NCI-H1105 (cell line): ENCODE measurements around the gene CLDN18.
A peak's percentile ranks its signal among the peaks of the same experiment; 100 is the strongest.

Experiments used
- DNase-seq: peaks from one replicate; lab custom pipeline; 2025; lab: John Stamatoyannopoulos, UW

CLDN18 gene

GRCh38 chr3:138009476-138010272, at the start of gene CLDN18:
TSS of gene CLDN18 (plus strand) at chr3:138010165. CDS start at chr3:138010226, 61 bp downstream.
- no peak for DNase-seq

- DNase-seq, result no peak
Measured at GRCh38 chr3:137962251-137962650, 47.7 kb upstream of the CLDN18 start.

DNA sequence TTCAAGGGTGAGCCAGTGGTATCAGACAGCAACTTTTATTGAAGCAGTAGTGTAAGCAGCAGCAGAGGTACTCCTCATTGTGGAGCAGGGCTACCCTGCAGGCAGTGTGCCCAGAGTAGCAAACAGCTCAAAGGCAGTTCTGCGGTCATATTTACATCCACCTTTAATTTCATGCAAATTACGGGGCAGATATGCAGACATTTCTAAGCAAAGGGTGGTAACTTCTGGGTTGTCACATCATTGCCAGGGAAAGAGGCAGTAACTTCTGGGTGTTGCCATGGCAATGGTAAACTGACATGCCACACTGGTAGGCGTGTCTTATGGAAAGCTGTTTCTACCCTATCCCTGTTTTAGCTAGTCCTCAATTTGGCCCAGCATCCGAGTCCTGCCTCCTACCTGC, 46.5 kb upstream of the CLDN18 start:
- no peak for DNase-seq

- peak; percentile 80 for DNase-seq
Measured at GRCh38 chr3:137970914-137971831, 38.8 kb upstream of the CLDN18 start.

DNA sequence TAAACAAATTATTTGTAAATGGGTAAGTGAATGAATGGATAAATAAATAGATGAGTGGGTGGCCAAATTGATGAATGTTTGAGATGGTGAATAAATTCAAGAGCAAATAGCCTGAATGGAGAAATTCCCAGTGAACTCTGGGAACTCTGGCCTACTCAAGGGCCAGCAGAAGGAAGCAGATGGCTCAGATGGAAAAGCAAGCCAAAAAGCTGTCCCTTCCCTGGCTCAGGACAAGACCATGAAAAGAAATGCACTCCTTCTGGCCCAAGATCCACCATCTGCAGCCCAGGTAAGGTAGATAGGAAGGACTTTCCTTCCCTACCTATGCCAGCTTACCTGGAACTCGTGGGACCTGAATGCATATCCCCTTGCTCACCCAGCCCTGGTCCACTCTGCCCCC, 37.6 kb upstream of the CLDN18 start:
- DNase-seq, result no peak

GRCh38 chr3:137978328-137978727, 31.6 kb upstream of the CLDN18 start:
- DNase-seq, result no peak

GRCh38 chr3:137987723-137988122, 22.2 kb upstream of the CLDN18 start:
- no peak for DNase-seq

DNA sequence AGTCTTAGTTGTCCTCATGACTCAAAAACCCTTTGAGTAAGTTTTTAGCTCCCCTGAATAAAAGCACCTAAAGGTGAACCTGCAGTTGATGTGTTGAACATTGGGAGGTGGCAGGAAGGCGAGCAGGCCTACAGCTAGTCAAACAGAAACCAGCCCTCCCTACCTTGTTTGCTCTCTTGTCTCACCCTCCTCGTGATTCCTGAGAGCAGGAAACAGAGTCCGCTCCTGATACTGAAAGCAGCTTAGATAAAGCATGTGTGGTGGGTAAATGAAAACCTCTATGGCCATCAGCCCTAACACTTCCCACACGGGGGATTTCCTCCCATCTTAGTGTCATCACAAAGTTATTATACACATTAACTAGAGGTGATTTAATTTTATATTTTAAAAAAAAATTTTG, 21.8 kb upstream of the CLDN18 start:
- DNase-seq, result no peak

DNA sequence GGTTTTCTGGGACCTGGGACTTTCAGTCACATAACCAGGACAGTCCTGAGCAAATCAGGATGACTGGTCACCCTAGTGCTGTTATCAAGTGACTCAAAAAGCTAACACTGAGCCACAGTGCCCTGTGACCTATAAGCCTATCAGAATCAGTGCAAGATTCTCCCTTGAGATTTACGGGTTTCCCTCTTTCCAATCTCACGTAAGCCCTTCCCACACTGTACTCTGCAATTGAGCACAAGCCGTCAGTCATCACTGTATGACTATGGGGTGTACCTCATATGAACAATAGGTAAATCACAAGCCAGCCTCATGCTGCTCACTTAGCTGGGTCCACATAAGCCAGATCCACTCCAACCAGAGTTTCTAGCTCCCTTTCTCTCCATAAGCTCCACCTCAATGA, 21.0 kb upstream of the CLDN18 start:
- DNase-seq, result no peak

GRCh38 chr3:137990427-137990826, 19.5 kb upstream of the CLDN18 start:
- no peak for DNase-seq

GRCh38 chr3:137992592-137992991, 17.4 kb upstream of the CLDN18 start:
- no peak for DNase-seq

DNA sequence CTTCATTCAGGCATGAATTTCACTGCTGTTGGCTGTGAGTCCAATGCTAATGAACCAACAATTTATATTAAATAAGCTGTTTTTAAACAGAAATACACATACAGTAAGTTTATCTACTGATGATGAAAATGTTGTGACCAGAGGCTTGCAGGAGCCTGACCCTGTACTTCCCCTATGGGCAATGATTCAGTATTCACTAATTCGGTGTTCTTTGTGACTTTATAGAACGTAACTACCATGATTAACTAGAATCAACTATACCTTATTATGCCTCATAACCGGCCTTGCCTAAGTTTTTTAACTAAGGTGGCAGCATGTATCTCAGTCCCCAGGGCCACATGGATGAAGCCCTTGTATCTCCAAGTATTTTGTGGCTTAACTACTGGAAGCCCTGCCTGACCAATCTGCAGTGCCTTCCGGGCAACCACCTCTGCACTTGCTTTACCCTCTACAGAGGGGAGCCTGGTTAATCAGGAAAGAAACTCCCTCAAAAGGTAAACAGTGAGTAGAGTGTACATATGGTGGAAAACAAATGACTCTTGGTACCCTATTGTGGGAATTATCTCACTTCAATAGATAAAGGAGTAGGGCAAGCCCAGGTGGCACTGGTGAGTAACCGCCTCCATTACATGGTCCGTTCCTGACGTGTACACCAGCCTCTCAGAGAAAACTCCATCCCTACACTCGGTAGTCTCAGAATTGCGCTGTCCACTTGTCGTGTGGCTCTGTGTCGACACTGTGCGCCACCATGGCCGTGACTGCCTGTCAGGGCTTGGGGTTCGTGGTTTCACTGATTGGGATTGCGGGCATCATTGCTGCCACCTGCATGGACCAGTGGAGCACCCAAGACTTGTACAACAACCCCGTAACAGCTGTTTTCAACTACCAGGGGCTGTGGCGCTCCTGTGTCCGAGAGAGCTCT, 11.6 kb upstream of the CLDN18 start:
- no peak for DNase-seq

DNA sequence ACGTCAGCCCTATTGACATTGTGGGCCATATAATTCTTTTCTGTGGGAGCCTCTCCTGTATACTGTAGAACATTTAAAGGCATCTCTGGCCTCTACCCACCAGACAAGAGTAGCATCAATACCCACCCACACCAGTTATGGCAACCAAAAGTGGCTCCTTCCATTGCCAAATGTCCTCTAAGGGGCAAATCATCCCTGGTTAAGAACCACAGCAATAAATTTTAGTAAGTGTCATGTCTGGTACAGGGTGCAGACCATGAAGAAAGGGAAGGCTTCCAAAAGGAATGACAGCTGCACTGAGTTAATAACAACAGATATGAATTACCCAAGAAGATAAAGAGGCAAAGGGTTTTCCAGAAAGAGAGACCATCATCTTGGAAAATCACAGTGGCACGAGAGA, 6.9 kb upstream of the CLDN18 start:
- DNase-seq, result no peak

- DNase-seq, result no peak
Measured at GRCh38 chr3:138005627-138006026, 4.3 kb upstream of the CLDN18 start.

- DNase-seq, result no peak
Measured at GRCh38 chr3:138007898-138008297, 2.1 kb upstream of the CLDN18 start.

DNA sequence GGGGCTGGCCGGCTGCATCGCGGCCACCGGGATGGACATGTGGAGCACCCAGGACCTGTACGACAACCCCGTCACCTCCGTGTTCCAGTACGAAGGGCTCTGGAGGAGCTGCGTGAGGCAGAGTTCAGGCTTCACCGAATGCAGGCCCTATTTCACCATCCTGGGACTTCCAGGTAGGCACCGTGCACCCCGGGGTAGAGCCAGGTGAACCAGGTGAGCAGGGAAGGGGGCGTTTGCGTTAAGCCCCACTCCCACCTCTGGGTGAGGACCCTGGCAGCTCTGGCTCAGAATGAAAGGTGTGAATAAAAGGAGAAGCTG, 267 bp downstream of the CLDN18 start:
- DNase-seq, result no peak

- DNase-seq, result no peak
Measured at GRCh38 chr3:138011722-138012121, 1.8 kb downstream of the CLDN18 start.

DNA sequence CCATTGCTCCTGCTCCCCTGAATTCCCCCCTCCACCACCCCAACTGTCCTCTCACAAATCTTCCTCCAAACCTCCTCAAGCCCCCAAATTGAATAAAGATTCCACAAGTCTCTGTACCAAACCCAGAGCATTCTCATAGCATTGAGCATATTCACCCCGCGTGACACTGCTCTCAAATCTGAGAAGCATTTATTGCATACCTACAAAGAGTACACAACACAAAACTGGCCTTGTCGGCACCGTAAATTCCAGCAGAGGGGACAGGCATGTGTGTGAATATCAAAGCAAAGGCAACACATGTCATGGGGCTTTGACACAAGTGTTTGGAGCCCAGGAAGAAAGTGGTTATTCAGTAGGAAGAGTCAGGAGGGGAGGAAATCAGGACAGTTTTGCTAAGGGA, 2.6 kb downstream of the CLDN18 start:
- DNase-seq, result no peak

DNA sequence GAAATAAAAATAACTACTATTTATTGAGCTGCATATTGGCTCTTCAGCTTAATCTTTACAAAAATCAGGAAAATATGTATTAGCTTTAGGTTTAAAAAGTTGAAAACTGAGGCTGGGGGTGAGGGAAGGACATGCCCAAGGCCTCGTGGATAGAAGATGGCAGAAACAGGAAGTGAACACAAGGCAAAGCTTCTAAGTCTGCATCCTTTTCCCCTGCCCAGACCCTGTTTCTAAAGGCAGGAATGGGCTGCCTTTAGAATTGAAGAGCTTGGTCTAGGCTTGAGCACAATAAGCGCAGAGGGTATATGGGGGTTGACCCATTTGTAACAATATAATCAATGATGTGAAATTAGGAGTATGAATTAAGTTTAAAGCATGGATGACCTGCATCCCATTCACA, 6.1 kb downstream of the CLDN18 start:
- no peak for DNase-seq

DNA sequence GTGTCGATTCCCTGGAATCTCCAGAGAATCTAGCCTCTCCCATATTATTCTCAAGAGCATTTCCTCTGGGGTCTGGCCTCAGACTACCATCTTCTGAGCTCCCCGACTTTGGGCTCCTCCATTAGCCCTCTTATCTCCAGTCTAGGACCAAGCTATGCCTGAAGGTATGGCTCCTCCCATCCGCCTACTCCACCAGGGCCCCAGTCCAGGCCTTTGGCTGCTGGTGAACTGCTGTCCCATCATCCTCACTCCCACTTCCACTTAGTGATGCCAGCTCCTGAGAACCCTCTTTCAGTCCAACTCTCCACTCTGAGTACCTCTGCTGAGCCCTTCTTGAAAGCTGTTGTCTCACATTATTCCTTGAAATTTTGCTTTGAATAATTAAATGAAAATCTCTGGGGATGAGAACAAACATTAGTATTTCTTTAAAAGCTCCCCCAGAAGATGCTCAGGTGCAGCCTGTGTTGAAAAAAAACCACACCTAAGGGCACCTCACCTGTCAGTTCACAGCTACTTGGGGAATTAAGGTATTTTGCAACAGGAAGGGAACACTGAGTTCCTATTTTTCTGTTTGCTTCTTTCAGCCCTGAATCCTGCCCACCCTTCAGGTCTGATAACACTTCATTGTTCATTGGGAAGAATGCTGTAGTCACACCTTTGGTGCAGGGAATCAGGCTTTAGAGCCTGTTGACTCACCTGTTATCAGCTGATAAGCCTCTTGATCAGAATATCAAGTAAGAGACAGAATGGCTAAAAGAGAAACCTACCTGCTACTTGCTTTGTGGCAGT, 9.5 kb downstream of the CLDN18 start:
- DNase-seq, result no peak

- no peak for DNase-seq
Measured at GRCh38 chr3:138023754-138024153, 13.8 kb downstream of the CLDN18 start.
